H1 (cell line): Measurements from ENCODE around the gene DCAF7. TPM values are rescaled to one million over a fixed set of nuclear protein-coding genes. Genes with fewer than 3 reads are reported as not detected.

Experiments
- CEBPB ChIP-seq: IDR thresholded peaks from 2 replicates; pipeline ENCODE4 v1.6.1; 2012; ENCODE audit warnings: low read depth, low read length
- GABPA ChIP-seq: IDR thresholded peaks from 2 replicates; pipeline ENCODE4 v1.6.1; 2011; ENCODE audit warnings: mild to moderate bottlenecking, low read length, moderate library complexity, borderline replicate concordance; ENCODE audit not compliant: insufficient read depth
- HDAC6 ChIP-seq: IDR thresholded peaks from one replicate; pipeline ENCODE4 v1.7.1; 2012; ENCODE audit warnings: low read depth, mild to moderate bottlenecking, inconsistent platforms, low read length, moderate library complexity
- KDM1A ChIP-seq: fragments of 200-600, 300-600 bp; sonication (generic); IDR thresholded peaks from 2 replicates; pipeline ENCODE4 v1.7.1; 2016; ENCODE audit warnings: mild to moderate bottlenecking, low read length, borderline replicate concordance
- RFX5 ChIP-seq: IDR thresholded peaks from 2 replicates; pipeline ENCODE4 v1.6.1; 2011; ENCODE audit warnings: low read depth, low read length, improper control_type of control experiment, borderline replicate concordance
- SRF ChIP-seq: IDR thresholded peaks from 2 replicates; pipeline ENCODE4 v1.6.1; 2011; ENCODE audit warnings: mild to moderate bottlenecking, low read depth, low read length, moderate library complexity
- TEAD4 ChIP-seq: IDR thresholded peaks from 2 replicates; pipeline ENCODE4 v1.6.1; 2012; ENCODE audit warnings: low read depth, low read length, inconsistent platforms, mixed read lengths
- polyA plus RNA-seq, 7 experiments: library from polyadenylated mRNA; depleted of rRNA in 3 of 7; stranded (reverse) in 5 of 7; unstranded in 2 of 7; fragments of >200 nt in 5 of 7; fragments of 200-250 nt in 2 of 7; gene quantifications; 1 replicate in 5 of 7; 2 replicates in 1 of 7; 4 replicates in 1 of 7; pipeline versions ENCODE4 v1.2.1 to v1.2.3, GENCODE V29; 2011 to 2013; ENCODE audit warnings: missing spikeins in 2 of 7, mixed read lengths in 2 of 7
- total RNA-seq: library from RNA; stranded (reverse); fragmentation: NEBNext Ultra II Directional; extraction: Animal tissue kit (Norgen Biotek cat#: 25700); gene quantifications from 2 replicates; pipeline ENCODE4 v1.2.1, GENCODE V29; 2021
- TF ChIP-seq, protein P1 (sequence below): fragments of 300-600 bp; sonication (generic); IDR thresholded peaks from 2 replicates; pipeline ENCODE4 v1.7.1; 2012; ENCODE audit warnings: low read length, moderate library complexity, mild to moderate bottlenecking, inconsistent platforms; ENCODE audit not compliant: insufficient replicate concordance
- TF ChIP-seq, protein P2 (sequence below): IDR thresholded peaks from 2 replicates; pipeline ENCODE4 v1.6.1; 2011; ENCODE audit warnings: low read depth, mild to moderate bottlenecking, low read length; ENCODE audit not compliant: insufficient read depth

DCAF7 gene
- total and polyA plus RNA-seq, 2 of the 8 experiments (the other 6 are each of a cell fraction or from before 2014, with no cell fraction given) = 74.9 to 94.1 TPM

DNA sequence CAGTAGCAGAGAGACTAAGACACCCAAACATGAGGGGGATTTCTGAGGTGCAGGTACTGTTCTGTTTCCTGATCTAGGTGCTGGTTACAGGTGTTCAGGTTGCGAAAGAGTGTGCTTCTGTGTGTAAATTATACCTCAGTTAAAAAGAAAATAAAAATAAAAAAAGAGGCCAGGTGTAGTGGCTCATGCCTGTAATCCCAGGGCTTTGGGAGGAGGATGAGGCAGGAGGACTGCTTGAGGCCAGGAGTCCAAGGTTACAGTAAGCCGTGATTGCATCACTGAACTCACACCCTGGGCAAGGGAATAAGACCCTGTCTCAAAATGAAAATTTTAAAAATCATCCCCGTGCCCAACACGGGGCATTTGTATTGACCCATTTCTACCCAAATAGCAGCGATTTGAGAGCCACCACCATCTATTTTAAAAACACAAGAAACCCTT, 3.2 kb upstream of the DCAF7 start (continued):
- TF ChIP-seq, protein P1, sequence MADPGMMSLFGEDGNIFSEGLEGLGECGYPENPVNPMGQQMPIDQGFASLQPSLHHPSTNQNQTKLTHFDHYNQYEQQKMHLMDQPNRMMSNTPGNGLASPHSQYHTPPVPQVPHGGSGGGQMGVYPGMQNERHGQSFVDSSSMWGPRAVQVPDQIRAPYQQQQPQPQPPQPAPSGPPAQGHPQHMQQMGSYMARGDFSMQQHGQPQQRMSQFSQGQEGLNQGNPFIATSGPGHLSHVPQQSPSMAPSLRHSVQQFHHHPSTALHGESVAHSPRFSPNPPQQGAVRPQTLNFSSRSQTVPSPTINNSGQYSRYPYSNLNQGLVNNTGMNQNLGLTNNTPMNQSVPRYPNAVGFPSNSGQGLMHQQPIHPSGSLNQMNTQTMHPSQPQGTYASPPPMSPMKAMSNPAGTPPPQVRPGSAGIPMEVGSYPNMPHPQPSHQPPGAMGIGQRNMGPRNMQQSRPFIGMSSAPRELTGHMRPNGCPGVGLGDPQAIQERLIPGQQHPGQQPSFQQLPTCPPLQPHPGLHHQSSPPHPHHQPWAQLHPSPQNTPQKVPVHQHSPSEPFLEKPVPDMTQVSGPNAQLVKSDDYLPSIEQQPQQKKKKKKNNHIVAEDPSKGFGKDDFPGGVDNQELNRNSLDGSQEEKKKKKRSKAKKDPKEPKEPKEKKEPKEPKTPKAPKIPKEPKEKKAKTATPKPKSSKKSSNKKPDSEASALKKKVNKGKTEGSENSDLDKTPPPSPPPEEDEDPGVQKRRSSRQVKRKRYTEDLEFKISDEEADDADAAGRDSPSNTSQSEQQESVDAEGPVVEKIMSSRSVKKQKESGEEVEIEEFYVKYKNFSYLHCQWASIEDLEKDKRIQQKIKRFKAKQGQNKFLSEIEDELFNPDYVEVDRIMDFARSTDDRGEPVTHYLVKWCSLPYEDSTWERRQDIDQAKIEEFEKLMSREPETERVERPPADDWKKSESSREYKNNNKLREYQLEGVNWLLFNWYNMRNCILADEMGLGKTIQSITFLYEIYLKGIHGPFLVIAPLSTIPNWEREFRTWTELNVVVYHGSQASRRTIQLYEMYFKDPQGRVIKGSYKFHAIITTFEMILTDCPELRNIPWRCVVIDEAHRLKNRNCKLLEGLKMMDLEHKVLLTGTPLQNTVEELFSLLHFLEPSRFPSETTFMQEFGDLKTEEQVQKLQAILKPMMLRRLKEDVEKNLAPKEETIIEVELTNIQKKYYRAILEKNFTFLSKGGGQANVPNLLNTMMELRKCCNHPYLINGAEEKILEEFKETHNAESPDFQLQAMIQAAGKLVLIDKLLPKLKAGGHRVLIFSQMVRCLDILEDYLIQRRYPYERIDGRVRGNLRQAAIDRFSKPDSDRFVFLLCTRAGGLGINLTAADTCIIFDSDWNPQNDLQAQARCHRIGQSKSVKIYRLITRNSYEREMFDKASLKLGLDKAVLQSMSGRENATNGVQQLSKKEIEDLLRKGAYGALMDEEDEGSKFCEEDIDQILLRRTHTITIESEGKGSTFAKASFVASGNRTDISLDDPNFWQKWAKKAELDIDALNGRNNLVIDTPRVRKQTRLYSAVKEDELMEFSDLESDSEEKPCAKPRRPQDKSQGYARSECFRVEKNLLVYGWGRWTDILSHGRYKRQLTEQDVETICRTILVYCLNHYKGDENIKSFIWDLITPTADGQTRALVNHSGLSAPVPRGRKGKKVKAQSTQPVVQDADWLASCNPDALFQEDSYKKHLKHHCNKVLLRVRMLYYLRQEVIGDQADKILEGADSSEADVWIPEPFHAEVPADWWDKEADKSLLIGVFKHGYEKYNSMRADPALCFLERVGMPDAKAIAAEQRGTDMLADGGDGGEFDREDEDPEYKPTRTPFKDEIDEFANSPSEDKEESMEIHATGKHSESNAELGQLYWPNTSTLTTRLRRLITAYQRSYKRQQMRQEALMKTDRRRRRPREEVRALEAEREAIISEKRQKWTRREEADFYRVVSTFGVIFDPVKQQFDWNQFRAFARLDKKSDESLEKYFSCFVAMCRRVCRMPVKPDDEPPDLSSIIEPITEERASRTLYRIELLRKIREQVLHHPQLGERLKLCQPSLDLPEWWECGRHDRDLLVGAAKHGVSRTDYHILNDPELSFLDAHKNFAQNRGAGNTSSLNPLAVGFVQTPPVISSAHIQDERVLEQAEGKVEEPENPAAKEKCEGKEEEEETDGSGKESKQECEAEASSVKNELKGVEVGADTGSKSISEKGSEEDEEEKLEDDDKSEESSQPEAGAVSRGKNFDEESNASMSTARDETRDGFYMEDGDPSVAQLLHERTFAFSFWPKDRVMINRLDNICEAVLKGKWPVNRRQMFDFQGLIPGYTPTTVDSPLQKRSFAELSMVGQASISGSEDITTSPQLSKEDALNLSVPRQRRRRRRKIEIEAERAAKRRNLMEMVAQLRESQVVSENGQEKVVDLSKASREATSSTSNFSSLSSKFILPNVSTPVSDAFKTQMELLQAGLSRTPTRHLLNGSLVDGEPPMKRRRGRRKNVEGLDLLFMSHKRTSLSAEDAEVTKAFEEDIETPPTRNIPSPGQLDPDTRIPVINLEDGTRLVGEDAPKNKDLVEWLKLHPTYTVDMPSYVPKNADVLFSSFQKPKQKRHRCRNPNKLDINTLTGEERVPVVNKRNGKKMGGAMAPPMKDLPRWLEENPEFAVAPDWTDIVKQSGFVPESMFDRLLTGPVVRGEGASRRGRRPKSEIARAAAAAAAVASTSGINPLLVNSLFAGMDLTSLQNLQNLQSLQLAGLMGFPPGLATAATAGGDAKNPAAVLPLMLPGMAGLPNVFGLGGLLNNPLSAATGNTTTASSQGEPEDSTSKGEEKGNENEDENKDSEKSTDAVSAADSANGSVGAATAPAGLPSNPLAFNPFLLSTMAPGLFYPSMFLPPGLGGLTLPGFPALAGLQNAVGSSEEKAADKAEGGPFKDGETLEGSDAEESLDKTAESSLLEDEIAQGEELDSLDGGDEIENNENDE = no peak
- TF ChIP-seq SRF = no peak
- TF ChIP-seq KDM1A = no peak
- no peak for TF ChIP-seq RFX5
- no peak for TF ChIP-seq CEBPB
- no peak for TF ChIP-seq HDAC6
- TF ChIP-seq GABPA = no peak
- no peak for TF ChIP-seq TEAD4
- TF ChIP-seq, protein P2, sequence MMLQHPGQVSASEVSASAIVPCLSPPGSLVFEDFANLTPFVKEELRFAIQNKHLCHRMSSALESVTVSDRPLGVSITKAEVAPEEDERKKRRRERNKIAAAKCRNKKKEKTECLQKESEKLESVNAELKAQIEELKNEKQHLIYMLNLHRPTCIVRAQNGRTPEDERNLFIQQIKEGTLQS = no peak
